ENCODE measurements around the gene TCF7L1. TPM values are rescaled to one million over a fixed set of nuclear protein-coding genes. Genes with fewer than 3 reads are reported as not detected.

Gene TCF7L1
- total and polyA plus RNA-seq, 2 of the 13 experiments (the other 11 are each of a cell fraction or from before 2014, with no cell fraction given): 0.04 to 0.15 TPM

DNA sequence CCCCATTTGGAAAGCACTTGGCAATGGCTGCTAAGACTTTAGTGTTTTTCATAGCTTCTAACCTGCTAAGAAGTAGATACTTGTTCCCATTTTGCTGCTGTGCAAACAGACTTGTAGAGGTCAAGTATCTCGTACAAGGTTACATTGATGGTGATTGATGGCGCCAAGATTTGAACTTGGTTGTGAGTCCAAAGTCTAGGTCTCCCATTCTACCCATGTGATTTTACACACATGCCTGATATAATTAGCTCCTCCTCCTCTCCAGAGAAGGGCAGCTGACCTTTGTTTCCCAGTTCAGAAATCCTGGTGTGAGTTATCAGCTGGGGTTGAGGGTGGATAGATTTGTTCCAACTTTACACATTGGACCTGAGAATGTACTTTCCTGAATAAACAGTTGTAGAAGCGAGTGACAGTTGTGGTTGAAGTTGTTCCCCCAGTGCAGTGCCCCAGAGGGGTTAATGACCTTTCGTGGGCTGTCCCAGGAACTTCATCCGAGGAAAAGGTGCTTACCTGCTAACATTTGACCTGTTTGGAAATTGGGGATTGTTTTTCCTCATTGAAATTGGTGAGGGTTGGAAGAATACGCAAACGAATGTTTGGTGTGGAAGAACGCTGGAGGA lies 10.4 kb downstream of the TCF7L1 start (continued):
- TF ChIP-seq ZHX2 (IDR thresholded peaks at IDR 0.05; ENCODE audit: low read depth) (no peak), ZHX2 (CRISPR knock-in tag; IDR thresholded peaks at IDR 0.05; ENCODE audit: borderline replicate concordance) (no peak), ZNF282 (IDR thresholded peaks at IDR 0.05; ENCODE audit: partially characterized antibody) (no peak), TRIM24 (CRISPR knock-in tag; IDR thresholded peaks at IDR 0.05) (0 out of 2 replicates have a peak, but pooled peaks have one; percentile 15), PATZ1 (CRISPR knock-in tag; IDR thresholded peaks at IDR 0.05) (peak; percentile 59), ZNF616 (CRISPR knock-in tag; IDR thresholded peaks at IDR 0.05; ENCODE audit: low read depth) (no peak), HMGXB4 (CRISPR knock-in tag; IDR thresholded peaks at IDR 0.05; ENCODE audit: borderline replicate concordance in 1 of 2, low read depth in 1 of 2) (no peak), ZNF230 (CRISPR knock-in tag; IDR thresholded peaks at IDR 0.05) (no peak), REST (IDR thresholded peaks at IDR 0.05; ENCODE audit: borderline replicate concordance in 1 of 2, low read depth in 1 of 2, low read length in 2 of 2) (no peak), NFE2L1 (CRISPR knock-in tag; IDR thresholded peaks at IDR 0.05; ENCODE audit: borderline replicate concordance) (no peak), ZNF44 (CRISPR knock-in tag; IDR thresholded peaks at IDR 0.05) (0 out of 2 replicates have a peak, but pooled peaks have one; percentile 25), ATAD3A (CRISPR knock-in tag; IDR thresholded peaks at IDR 0.05) (no peak)
- TF ChIP-seq, protein P1, sequence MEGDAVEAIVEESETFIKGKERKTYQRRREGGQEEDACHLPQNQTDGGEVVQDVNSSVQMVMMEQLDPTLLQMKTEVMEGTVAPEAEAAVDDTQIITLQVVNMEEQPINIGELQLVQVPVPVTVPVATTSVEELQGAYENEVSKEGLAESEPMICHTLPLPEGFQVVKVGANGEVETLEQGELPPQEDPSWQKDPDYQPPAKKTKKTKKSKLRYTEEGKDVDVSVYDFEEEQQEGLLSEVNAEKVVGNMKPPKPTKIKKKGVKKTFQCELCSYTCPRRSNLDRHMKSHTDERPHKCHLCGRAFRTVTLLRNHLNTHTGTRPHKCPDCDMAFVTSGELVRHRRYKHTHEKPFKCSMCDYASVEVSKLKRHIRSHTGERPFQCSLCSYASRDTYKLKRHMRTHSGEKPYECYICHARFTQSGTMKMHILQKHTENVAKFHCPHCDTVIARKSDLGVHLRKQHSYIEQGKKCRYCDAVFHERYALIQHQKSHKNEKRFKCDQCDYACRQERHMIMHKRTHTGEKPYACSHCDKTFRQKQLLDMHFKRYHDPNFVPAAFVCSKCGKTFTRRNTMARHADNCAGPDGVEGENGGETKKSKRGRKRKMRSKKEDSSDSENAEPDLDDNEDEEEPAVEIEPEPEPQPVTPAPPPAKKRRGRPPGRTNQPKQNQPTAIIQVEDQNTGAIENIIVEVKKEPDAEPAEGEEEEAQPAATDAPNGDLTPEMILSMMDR (CRISPR knock-in tag; IDR thresholded peaks at IDR 0.05): no peak

All from HepG2 (cell line).